ENCODE measurements around the gene WASF3. TPM values are rescaled to one million over a fixed set of nuclear protein-coding genes. Genes with fewer than 3 reads are reported as not detected.

WASF3 gene
- total and polyA plus RNA-seq, 10 of the 15 experiments (the other 5 are each of a cell fraction or from before 2014, with no cell fraction given) = under 0.01 to 0.10 (median 0.01) TPM; not detected in 7

- TF ChIP-seq, protein P1, sequence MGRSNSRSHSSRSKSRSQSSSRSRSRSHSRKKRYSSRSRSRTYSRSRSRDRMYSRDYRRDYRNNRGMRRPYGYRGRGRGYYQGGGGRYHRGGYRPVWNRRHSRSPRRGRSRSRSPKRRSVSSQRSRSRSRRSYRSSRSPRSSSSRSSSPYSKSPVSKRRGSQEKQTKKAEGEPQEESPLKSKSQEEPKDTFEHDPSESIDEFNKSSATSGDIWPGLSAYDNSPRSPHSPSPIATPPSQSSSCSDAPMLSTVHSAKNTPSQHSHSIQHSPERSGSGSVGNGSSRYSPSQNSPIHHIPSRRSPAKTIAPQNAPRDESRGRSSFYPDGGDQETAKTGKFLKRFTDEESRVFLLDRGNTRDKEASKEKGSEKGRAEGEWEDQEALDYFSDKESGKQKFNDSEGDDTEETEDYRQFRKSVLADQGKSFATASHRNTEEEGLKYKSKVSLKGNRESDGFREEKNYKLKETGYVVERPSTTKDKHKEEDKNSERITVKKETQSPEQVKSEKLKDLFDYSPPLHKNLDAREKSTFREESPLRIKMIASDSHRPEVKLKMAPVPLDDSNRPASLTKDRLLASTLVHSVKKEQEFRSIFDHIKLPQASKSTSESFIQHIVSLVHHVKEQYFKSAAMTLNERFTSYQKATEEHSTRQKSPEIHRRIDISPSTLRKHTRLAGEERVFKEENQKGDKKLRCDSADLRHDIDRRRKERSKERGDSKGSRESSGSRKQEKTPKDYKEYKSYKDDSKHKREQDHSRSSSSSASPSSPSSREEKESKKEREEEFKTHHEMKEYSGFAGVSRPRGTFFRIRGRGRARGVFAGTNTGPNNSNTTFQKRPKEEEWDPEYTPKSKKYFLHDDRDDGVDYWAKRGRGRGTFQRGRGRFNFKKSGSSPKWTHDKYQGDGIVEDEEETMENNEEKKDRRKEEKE (IDR thresholded peaks at IDR 0.05) = no peak
- TF ChIP-seq RAD21 (IDR thresholded peaks at IDR 0.05; ENCODE audit: insufficient read depth, low read depth, low read length) (no peak), NBN (IDR thresholded peaks at IDR 0.05) (no peak), SMARCA5 (IDR thresholded peaks at IDR 0.05) (no peak), HDAC2 (IDR thresholded peaks at IDR 0.05) (no peak), NRF1 (conservative IDR thresholded peaks at IDR 0.05; ENCODE audit: low read depth, low read length) (no peak), HDAC6 (IDR thresholded peaks at IDR 0.05; ENCODE audit: unreplicated experiment) (no peak), RCOR1 (conservative IDR thresholded peaks at IDR 0.05; ENCODE audit: low read depth, low read length) (no peak), CHD1 (IDR thresholded peaks at IDR 0.05; ENCODE audit: low read depth, low read length) (no peak), ASH2L (IDR thresholded peaks at IDR 0.05; ENCODE audit: borderline replicate concordance, low read depth) (no peak), TARDBP (IDR thresholded peaks at IDR 0.05; ENCODE audit: borderline replicate concordance) (no peak), RUNX3 (IDR thresholded peaks at IDR 0.05; ENCODE audit: low read length) (no peak), IRF4 (IDR thresholded peaks at IDR 0.05; ENCODE audit: low read depth, low read length) (no peak), HDGF (IDR thresholded peaks at IDR 0.05) (no peak), SMC3 (IDR thresholded peaks at IDR 0.05; ENCODE audit: borderline replicate concordance, low read length) (no peak)
- TF ChIP-seq, protein P2, sequence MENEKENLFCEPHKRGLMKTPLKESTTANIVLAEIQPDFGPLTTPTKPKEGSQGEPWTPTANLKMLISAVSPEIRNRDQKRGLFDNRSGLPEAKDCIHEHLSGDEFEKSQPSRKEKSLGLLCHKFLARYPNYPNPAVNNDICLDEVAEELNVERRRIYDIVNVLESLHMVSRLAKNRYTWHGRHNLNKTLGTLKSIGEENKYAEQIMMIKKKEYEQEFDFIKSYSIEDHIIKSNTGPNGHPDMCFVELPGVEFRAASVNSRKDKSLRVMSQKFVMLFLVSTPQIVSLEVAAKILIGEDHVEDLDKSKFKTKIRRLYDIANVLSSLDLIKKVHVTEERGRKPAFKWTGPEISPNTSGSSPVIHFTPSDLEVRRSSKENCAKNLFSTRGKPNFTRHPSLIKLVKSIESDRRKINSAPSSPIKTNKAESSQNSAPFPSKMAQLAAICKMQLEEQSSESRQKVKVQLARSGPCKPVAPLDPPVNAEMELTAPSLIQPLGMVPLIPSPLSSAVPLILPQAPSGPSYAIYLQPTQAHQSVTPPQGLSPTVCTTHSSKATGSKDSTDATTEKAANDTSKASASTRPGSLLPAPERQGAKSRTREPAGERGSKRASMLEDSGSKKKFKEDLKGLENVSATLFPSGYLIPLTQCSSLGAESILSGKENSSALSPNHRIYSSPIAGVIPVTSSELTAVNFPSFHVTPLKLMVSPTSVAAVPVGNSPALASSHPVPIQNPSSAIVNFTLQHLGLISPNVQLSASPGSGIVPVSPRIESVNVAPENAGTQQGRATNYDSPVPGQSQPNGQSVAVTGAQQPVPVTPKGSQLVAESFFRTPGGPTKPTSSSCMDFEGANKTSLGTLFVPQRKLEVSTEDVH (IDR thresholded peaks at IDR 0.05; ENCODE audit: low read depth, partially characterized antibody) = no peak
Measured at GRCh38 chr13:26713341-26713740, 155.9 kb downstream of the WASF3 start (continued).
